Measurements from ENCODE around the gene TGFBI. TPM values are rescaled to one million over a fixed set of nuclear protein-coding genes. Genes with fewer than 3 reads are reported as not detected.

The TGFBI gene
- total and polyA plus RNA-seq, 12 donors: 26.8 to 200 (median 104) TPM

DNA sequence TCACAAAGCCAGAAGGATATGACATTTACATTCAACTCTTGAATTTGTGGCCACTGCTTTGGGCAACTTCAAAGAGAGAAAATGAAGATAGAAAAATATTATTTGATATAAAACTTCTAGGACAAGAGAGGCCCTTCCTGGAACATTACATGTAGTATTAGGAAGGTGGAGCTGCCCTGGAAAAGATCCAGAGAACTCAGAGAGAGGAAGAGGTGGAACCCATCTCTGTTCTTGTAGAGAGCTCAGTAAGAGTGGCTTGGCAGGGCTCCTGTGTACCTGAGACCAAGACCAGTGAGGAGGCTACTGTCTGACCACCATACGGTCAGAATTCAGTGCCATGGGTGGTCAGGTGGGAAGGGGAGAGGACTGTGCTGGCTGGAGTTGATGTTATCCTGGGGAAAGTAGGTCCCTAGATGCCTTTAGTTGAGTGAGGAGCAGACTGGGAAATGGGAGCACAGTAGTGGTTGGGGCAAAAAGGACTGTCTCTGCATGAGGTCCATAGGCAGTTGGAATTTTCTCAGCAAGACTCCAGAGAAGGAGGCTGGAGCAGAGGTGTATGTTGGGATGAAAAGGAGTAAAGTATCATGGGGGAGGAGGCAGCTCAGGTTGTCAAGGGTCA is 7.6 kb downstream of the TGFBI start:
- DNase-seq: no peak
- no peaks in the 10 kb centered on the region for H3K4me1 ChIP-seq (replicated peaks in 1 of 2)
- intact Hi-C loops (cut with DNase I): no loop called here
- H3K27me3 ChIP-seq: no peaks in the 10 kb centered on the region
- WGBS, 4 donors: 88 to 100% (median 95%) methylated on average over 1 of the region's 1 CpG
- peak overlapping the region in 2 of 5 donors; percentile 11 to 45 for H3K27ac ChIP-seq
- H3K9me3 ChIP-seq (replicated peaks in 1 of 3): no peaks in the 10 kb centered on the region
- TF ChIP-seq, protein P1, sequence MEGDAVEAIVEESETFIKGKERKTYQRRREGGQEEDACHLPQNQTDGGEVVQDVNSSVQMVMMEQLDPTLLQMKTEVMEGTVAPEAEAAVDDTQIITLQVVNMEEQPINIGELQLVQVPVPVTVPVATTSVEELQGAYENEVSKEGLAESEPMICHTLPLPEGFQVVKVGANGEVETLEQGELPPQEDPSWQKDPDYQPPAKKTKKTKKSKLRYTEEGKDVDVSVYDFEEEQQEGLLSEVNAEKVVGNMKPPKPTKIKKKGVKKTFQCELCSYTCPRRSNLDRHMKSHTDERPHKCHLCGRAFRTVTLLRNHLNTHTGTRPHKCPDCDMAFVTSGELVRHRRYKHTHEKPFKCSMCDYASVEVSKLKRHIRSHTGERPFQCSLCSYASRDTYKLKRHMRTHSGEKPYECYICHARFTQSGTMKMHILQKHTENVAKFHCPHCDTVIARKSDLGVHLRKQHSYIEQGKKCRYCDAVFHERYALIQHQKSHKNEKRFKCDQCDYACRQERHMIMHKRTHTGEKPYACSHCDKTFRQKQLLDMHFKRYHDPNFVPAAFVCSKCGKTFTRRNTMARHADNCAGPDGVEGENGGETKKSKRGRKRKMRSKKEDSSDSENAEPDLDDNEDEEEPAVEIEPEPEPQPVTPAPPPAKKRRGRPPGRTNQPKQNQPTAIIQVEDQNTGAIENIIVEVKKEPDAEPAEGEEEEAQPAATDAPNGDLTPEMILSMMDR (IDR thresholded peaks at IDR 0.05): no peak
- TF ChIP-seq POLR2A (IDR thresholded peaks at IDR 0.05): no peak
- H3K4me3 ChIP-seq: no peak overlapping the region
- H3K36me3 ChIP-seq (replicated peaks in 1 of 2): no peaks in the 10 kb centered on the region

DNA sequence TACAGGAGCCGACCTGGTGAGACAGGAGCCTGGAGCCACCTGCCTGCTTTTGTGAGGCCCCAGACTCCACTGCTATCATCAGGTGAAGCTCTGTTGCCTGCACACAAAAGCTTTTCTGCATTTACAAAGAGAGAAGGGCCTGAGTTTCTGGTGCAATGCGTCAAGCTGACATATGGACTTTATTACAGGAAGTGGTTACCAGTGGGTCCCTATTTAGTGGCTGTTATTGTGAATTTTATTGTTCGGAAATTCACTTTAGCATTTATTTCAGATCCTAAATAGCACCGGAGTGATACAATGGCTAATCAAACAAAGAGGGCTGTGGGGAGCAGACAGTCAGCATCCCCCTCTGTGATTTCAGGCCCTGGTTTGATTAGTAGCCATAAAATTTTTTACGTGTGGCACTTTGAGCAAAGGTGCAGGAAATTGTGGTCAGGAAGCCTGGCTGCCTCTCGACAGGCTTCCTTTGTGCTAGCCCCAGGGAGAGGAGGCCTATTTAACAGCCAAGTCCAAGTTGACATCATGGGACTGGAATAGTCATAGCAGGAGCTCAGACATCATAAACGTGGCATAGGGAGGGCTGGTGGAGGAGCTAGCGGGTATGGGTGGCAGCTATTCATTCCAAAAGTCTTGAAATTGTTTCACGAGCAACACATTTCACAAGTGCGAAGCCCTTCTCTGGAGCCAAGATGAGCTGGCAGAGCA is 8.4 kb downstream of the TGFBI start:
- intact Hi-C loops (cut with DNase I): no loop called here
- no peak overlapping the region for H3K4me3 ChIP-seq
- H3K36me3 ChIP-seq (replicated peaks in 1 of 2): no peaks in the 10 kb centered on the region
- H3K27me3 ChIP-seq: no peaks in the 10 kb centered on the region
- TF ChIP-seq POLR2A (IDR thresholded peaks at IDR 0.05): no peak
- TF ChIP-seq, protein P1 (IDR thresholded peaks at IDR 0.05): no peak
- WGBS, 4 donors: 64 to 82% (median 74%) methylated on average over 10 of the region's 10 CpGs
- no peak for DNase-seq
- H3K9me3 ChIP-seq (replicated peaks in 1 of 3): no peaks in the 10 kb centered on the region
- H3K27ac ChIP-seq: peak overlapping the region in 2 of 5 donors; percentile 11 to 63
- no peaks in the 10 kb centered on the region for H3K4me1 ChIP-seq (replicated peaks in 1 of 2)

DNA sequence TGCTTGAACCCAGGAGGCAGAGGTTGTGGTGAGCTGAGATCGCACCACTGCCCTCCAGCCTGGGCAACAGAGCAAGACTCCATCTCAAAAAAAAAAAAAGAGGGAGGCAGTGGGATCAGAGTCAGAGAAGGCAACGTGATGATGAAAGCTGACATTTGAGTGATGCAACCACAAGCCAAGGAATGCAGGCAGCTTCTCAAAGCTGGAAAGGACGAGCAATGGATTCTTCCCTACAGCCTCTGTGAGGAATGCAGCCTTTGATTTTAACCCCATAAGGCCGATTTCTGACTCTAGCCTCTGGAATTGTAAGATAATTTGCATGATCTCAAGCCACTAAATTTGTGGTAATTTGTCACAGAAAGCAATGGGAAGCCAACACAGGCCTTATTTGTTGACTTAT is 9.8 kb downstream of the TGFBI start:
- Histone ChIP-seq H3K9me3 (replicated peaks in 1 of 3) (no peaks in the 10 kb centered on the region), H3K36me3 (replicated peaks in 1 of 2) (no peaks in the 10 kb centered on the region), H3K4me3 (no peak overlapping the region), H3K27ac (no peak overlapping the region), H3K4me1 (replicated peaks in 1 of 2) (peaks cover 0 to 9% of the 10 kb centered on the region in 2 donors), H3K27me3 (no peaks in the 10 kb centered on the region)
- DNase-seq: no peak
- 72 to 83% (median 79%) methylated on average over 4 of the region's 4 CpGs for whole genome bisulfite sequencing, 4 donors
- intact Hi-C loops (cut with DNase I): no loop called here
- TF ChIP-seq, protein P1 (IDR thresholded peaks at IDR 0.05): no peak
- no peak for TF ChIP-seq POLR2A (IDR thresholded peaks at IDR 0.05)

DNA sequence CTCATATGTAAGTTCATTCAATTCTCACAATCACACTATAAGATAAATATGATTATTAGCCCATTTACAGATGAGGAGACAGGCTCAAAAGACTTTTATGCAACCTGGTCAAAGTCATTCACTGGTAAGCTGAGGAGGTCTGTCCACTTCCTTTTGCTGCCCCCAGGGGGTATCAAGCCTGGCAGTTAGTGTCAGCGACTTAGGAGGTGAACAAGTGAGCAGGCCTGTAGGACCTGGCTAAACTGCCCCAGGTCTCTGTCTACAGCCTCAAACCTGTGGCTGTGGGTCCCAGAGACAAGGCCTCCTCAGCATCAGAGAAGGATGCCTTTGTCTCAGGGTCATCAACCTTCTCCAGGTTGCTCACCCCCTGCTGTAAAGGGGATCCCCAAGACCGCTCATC is 10.4 kb downstream of the TGFBI start:
- no peak overlapping the region for H3K27ac ChIP-seq
- intact Hi-C loops (cut with DNase I): no loop called here
- H3K36me3 ChIP-seq (replicated peaks in 1 of 2): no peaks in the 10 kb centered on the region
- WGBS, 4 donors: 83 to 92% (median 89%) methylated on average over 2 of the region's 2 CpGs
- TF ChIP-seq, protein P1 (IDR thresholded peaks at IDR 0.05): no peak
- no peak for TF ChIP-seq POLR2A (IDR thresholded peaks at IDR 0.05)
- peaks cover 0 to 9% of the 10 kb centered on the region in 2 donors for H3K4me1 ChIP-seq (replicated peaks in 1 of 2)
- H3K9me3 ChIP-seq (replicated peaks in 1 of 3): no peaks in the 10 kb centered on the region
- no peak overlapping the region for H3K4me3 ChIP-seq
- DNase-seq: no peak
- no peaks in the 10 kb centered on the region for H3K27me3 ChIP-seq

Data from adrenal gland (tissue), 12 donors.